GM12875 (cell line): Measurements from ENCODE around the gene PIKFYVE.
"Not testable (repeated sequence)": the region's sequence is repeated elsewhere in the genome, so short reads cannot be mapped to it uniquely, and the experiment has no call there.

Experiments
- H3K4me3 ChIP-seq: one replicate; pipeline ENCODE4 v1.5.1; 2011; ENCODE audit warnings: low read depth, low read length, control low read depth
- CTCF ChIP-seq: IDR thresholded peaks from 2 replicates; pipeline ENCODE4 v1.5.1; 2011; ENCODE audit warnings: low read depth, mild to moderate bottlenecking, control low read depth, inconsistent platforms, low read length, moderate library complexity, borderline replicate concordance; ENCODE audit not compliant: insufficient read depth

The PIKFYVE gene

GRCh38 chr2:208354964-208355381 lies 88.9 kb downstream of the PIKFYVE start:
- TF ChIP-seq CTCF, result no peak
- H3K4me3 ChIP-seq, result no peak overlapping the region

GRCh38 chr2:208356420-208356819 lies 90.4 kb downstream of the PIKFYVE start:
- not testable (repeated sequence) for H3K4me3 ChIP-seq

GRCh38 chr2:208356846-208357574 lies 91.0 kb downstream of the PIKFYVE start:
- TF ChIP-seq CTCF, result no peak
- H3K4me3 ChIP-seq, result no peak overlapping the region

GRCh38 chr2:208358758-208359631 lies 92.9 kb downstream of the PIKFYVE start:
- TF ChIP-seq CTCF, result no peak
- H3K4me3 ChIP-seq, result no peak overlapping the region

GRCh38 chr2:208359632-208359986 lies 93.6 kb downstream of the PIKFYVE start:
- H3K4me3 ChIP-seq, result no peak overlapping the region
- TF ChIP-seq CTCF, result no peak

GRCh38 chr2:208360259-208361076 lies 94.4 kb downstream of the PIKFYVE start:
- no peak overlapping the region for H3K4me3 ChIP-seq
- no peak for TF ChIP-seq CTCF

GRCh38 chr2:208361077-208361441 lies 95.0 kb downstream of the PIKFYVE start:
- H3K4me3 ChIP-seq, result no peak overlapping the region
- TF ChIP-seq CTCF, result no peak
